NCI-H69 (cell line): ENCODE measurements around the gene ARMC8.

ENCODE experiments used
- DNase-seq: peaks from one replicate; lab custom pipeline; 2025; lab: John Stamatoyannopoulos, UW

The ARMC8 gene

GRCh38 chr3:138249636-138250035 is 62.5 kb downstream of the ARMC8 start:
- no peak for DNase-seq

- DNase-seq: no peak
Measured at GRCh38 chr3:138253609-138254008, 66.5 kb downstream of the ARMC8 start.

GRCh38 chr3:138254216-138254615 is 67.1 kb downstream of the ARMC8 start:
- no peak for DNase-seq

- DNase-seq: no peak
Measured at GRCh38 chr3:138256022-138256421, 68.9 kb downstream of the ARMC8 start.

- DNase-seq: no peak
Measured at GRCh38 chr3:138257986-138258385, 70.9 kb downstream of the ARMC8 start.

GRCh38 chr3:138259126-138259525 is 72.0 kb downstream of the ARMC8 start:
- no peak for DNase-seq

GRCh38 chr3:138260611-138261010 is 73.5 kb downstream of the ARMC8 start:
- DNase-seq: no peak

GRCh38 chr3:138263104-138263503 is 76.0 kb downstream of the ARMC8 start:
- DNase-seq: no peak

- no peak for DNase-seq
Measured at GRCh38 chr3:138265745-138266144, 78.6 kb downstream of the ARMC8 start.

GRCh38 chr3:138267083-138267482 is 80.0 kb downstream of the ARMC8 start:
- no peak for DNase-seq

GRCh38 chr3:138270245-138270644 is 83.1 kb downstream of the ARMC8 start:
- DNase-seq: no peak

- no peak for DNase-seq
Measured at GRCh38 chr3:138271189-138271794, 84.2 kb downstream of the ARMC8 start.

GRCh38 chr3:138281561-138281960 is 94.5 kb downstream of the ARMC8 start:
- DNase-seq: no peak

GRCh38 chr3:138282836-138283235 is 95.7 kb downstream of the ARMC8 start:
- no peak for DNase-seq

GRCh38 chr3:138284079-138284478 is 97.0 kb downstream of the ARMC8 start:
- no peak for DNase-seq

GRCh38 chr3:138284957-138285477 is 97.9 kb downstream of the ARMC8 start:
- no peak for DNase-seq

- DNase-seq: no peak
Measured at GRCh38 chr3:138289260-138289659, 102.2 kb downstream of the ARMC8 start.

- no peak for DNase-seq
Measured at GRCh38 chr3:138289701-138290100, 102.6 kb downstream of the ARMC8 start.

GRCh38 chr3:138296639-138297038 is 109.5 kb downstream of the ARMC8 start:
- no peak for DNase-seq

GRCh38 chr3:138297059-138297607 is 110.0 kb downstream of the ARMC8 start:
- no peak for DNase-seq

- DNase-seq: no peak
Measured at GRCh38 chr3:138297876-138298275, 110.8 kb downstream of the ARMC8 start.

- DNase-seq: no peak
Measured at GRCh38 chr3:138300647-138301046, 113.5 kb downstream of the ARMC8 start.

GRCh38 chr3:138303474-138303873 is 116.4 kb downstream of the ARMC8 start:
- DNase-seq: no peak

- DNase-seq: no peak
Measured at GRCh38 chr3:138307899-138308298, 120.8 kb downstream of the ARMC8 start.
